GM23338 (cell line): ENCODE results near the gene ZFYVE26. TPM values are rescaled to one million over a fixed set of nuclear protein-coding genes. Genes with fewer than 3 reads are reported as not detected.

Experiments used
- ATAC-seq: fragments of 200-7000 bp; cut with Tn5 transposase; 3 replicates; pipeline ENCODE4 v1.9.1; 2020
- DNase-seq: peaks from one replicate; pipeline ENCODE4 v3.0.0-alpha.2; 2015; ENCODE audit warnings: low spot score
- H2AFZ ChIP-seq: fragments of 200-600 bp; sonication (generic); 2 replicates; pipeline ENCODE4 v1.8.0; 2016; ENCODE audit warnings: antibody characterized with exemption, mild to moderate bottlenecking, moderate library complexity
- H3F3A ChIP-seq: fragments of 200-600 bp; sonication (generic); replicated peaks from 2 replicates; pipeline ENCODE4 v1.8.0; 2017; ENCODE audit warnings: antibody characterized with exemption, mixed run types, low read depth
- H3K27ac ChIP-seq: fragments of 200-600 bp; sonication (generic); 2 replicates; pipeline ENCODE4 v1.6.1; 2016; ENCODE audit warnings: low read depth
- H3K27me3 ChIP-seq: fragments of 200-600 bp; sonication (generic); 2 replicates; pipeline ENCODE4 v1.8.0; 2016; ENCODE audit warnings: mild to moderate bottlenecking, mixed run types, moderate library complexity; ENCODE audit not compliant: insufficient read depth
- H3K36me3 ChIP-seq: fragments of 200-600 bp; sonication (generic); 2 replicates; pipeline ENCODE4 v1.8.0; 2016; ENCODE audit warnings: mild to moderate bottlenecking; ENCODE audit not compliant: insufficient read depth
- H3K4me1 ChIP-seq: fragments of 200-600 bp; sonication (generic); 2 replicates; pipeline ENCODE4 v1.8.0; 2016; ENCODE audit warnings: mild to moderate bottlenecking, moderate library complexity; ENCODE audit not compliant: insufficient read depth
- H3K4me2 ChIP-seq: fragments of 200-600 bp; sonication (generic); 2 replicates; pipeline ENCODE4 v1.7.1; 2017; ENCODE audit warnings: mixed run types
- H3K4me3 ChIP-seq: fragments of 200-600 bp; sonication (generic); 2 replicates; pipeline ENCODE4 v1.6.1; 2016; ENCODE audit warnings: mixed run types
- H3K79me2 ChIP-seq: fragments of 200-600 bp; sonication (generic); replicated peaks from 2 replicates; pipeline ENCODE4 v1.8.0; 2017; ENCODE audit warnings: mild to moderate bottlenecking; ENCODE audit not compliant: insufficient read depth
- H3K9me2 ChIP-seq: fragments of 200-600 bp; sonication (generic); 2 replicates; pipeline ENCODE4 v1.8.0; 2017; ENCODE audit not compliant: insufficient read depth
- H4K20me1 ChIP-seq: fragments of 200-600 bp; sonication (generic); replicated peaks from 2 replicates; pipeline ENCODE4 v1.8.0; 2017; ENCODE audit warnings: mild to moderate bottlenecking; ENCODE audit not compliant: insufficient read depth
- H3K27ac Mint-ChIP-seq: 2 replicates; pipeline ENCODE4 v1.8.0; 2020; ENCODE audit warnings: inconsistent platforms, mild to moderate bottlenecking, moderate library complexity, mixed read lengths
- H3K27me3 Mint-ChIP-seq: 3 replicates; pipeline ENCODE4 v1.8.0; 2022; ENCODE audit warnings: low read depth, mild to moderate bottlenecking, moderate library complexity, mixed read lengths, inconsistent platforms; ENCODE audit not compliant: insufficient read depth, poor library complexity
- H3K36me3 Mint-ChIP-seq: 3 replicates; pipeline ENCODE4 v1.8.0; 2021; ENCODE audit warnings: low read depth, mild to moderate bottlenecking, inconsistent platforms, moderate library complexity, mixed read lengths
- H3K4me1 Mint-ChIP-seq: 3 replicates; pipeline ENCODE4 v1.8.0; 2020; ENCODE audit warnings: mild to moderate bottlenecking, inconsistent platforms, mixed read lengths
- H3K4me3 Mint-ChIP-seq: 3 replicates; pipeline ENCODE4 v1.8.0; 2021; ENCODE audit warnings: moderate library complexity, mild to moderate bottlenecking, inconsistent platforms, mixed read lengths
- H3K9me3 Mint-ChIP-seq: 3 replicates; pipeline ENCODE4 v1.8.0; 2020; ENCODE audit warnings: moderate library complexity, mild to moderate bottlenecking, inconsistent platforms, mixed read lengths
- CREB1 ChIP-seq: fragments of 250-450 bp; sonication (Bioruptor Pico); IDR thresholded peaks from 2 replicates; pipeline ENCODE4 v1.5.0; 2020; ENCODE audit warnings: low read depth, mild to moderate bottlenecking, moderate library complexity
- CTCF ChIP-seq, 2 experiments: fragments of 200-600 bp in 1 of 2; sonication (generic) in 1 of 2; conservative IDR thresholded peaks; 2 replicates each; pipeline versions ENCODE4 v1.5.1 to v1.6.1; 2016 to 2017; ENCODE audit warnings: antibody characterized with exemption in 2 of 2, low read depth in 2 of 2, mild to moderate bottlenecking in 2 of 2, moderate library complexity in 1 of 2
- ETS1 ChIP-seq: IDR thresholded peaks from 2 replicates; pipeline ENCODE4 v1.6.1; 2016; ENCODE audit warnings: antibody characterized with exemption
- EZH2 ChIP-seq: fragments of 200-600 bp; sonication (generic); IDR thresholded peaks from one replicate; pipeline ENCODE4 v1.8.0; 2017; ENCODE audit warnings: antibody characterized with exemption, mild to moderate bottlenecking, low read depth; ENCODE audit not compliant: unreplicated experiment
- EZH2phosphoT487 ChIP-seq: fragments of 200-600 bp; sonication (generic); IDR thresholded peaks from one replicate; pipeline ENCODE4 v1.8.1; 2018; ENCODE audit warnings: antibody characterized with exemption; ENCODE audit not compliant: unreplicated experiment
- JUNB ChIP-seq: IDR thresholded peaks from one replicate; pipeline ENCODE4 v1.6.1; 2016; ENCODE audit warnings: antibody characterized with exemption; ENCODE audit not compliant: unreplicated experiment
- NANOG ChIP-seq: IDR thresholded peaks from 2 replicates; pipeline ENCODE4 v1.6.1; 2016; ENCODE audit warnings: antibody characterized with exemption, borderline replicate concordance
- POLR2AphosphoS5 ChIP-seq: IDR thresholded peaks from 2 replicates; pipeline ENCODE4 v1.6.1; 2016; ENCODE audit warnings: antibody characterized with exemption, low read depth
- REST ChIP-seq: IDR thresholded peaks from one replicate; pipeline ENCODE4 v1.6.1; 2018; ENCODE audit warnings: antibody characterized with exemption; ENCODE audit not compliant: unreplicated experiment
- STAT1 ChIP-seq: IDR thresholded peaks from one replicate; pipeline ENCODE4 v1.6.1; 2016; ENCODE audit warnings: antibody characterized with exemption; ENCODE audit not compliant: unreplicated experiment
- ZNF114 ChIP-seq: fragments of 250-450 bp; sonication (Bioruptor Pico); IDR thresholded peaks from 2 replicates; pipeline ENCODE4 v1.5.0; 2020; ENCODE audit warnings: mild to moderate bottlenecking, moderate library complexity
- ZNF331 ChIP-seq: fragments of 250-450 bp; sonication (Bioruptor Pico); IDR thresholded peaks from 2 replicates; pipeline ENCODE4 v1.5.0; 2020; ENCODE audit warnings: low read depth, mild to moderate bottlenecking, moderate library complexity
- ZNF462 ChIP-seq: fragments of 250-450 bp; sonication (Bioruptor Pico); IDR thresholded peaks from 2 replicates; pipeline ENCODE4 v1.5.0; 2020; ENCODE audit warnings: mild to moderate bottlenecking, moderate library complexity
- polyA plus RNA-seq: library from polyadenylated mRNA; unstranded; fragments of >200 nt; fragmentation: Nextera tagmentation; extraction: Ambion mirVana; gene quantifications from 2 replicates; pipeline ENCODE4 v1.2.1, GENCODE V29; 2016
- total RNA-seq: library from RNA; depleted of rRNA; stranded (reverse); fragments of >200 nt; shearing (Covaris generic); gene quantifications from 2 replicates; pipeline ENCODE4 v1.2.3, GENCODE V29; 2014

Gene ZFYVE26
- total and polyA plus RNA-seq, 2 experiments from 2014 or later = 5.6 to 36.0 TPM

GRCh38 chr14:67725171-67725570 lies 91.2 kb downstream of the ZFYVE26 start:
- no peak for DNase-seq
- Histone ChIP-seq H3K9me2 (no peaks in the 10 kb centered on the region; the same call in 1 of the 2 replicates), H2AFZ (no peak overlapping the region), H3K27me3 (no peaks in the 10 kb centered on the region), H3K27ac (no peak overlapping the region), H4K20me1 (no peaks in the 10 kb centered on the region), H3K79me2 (no peaks in the 10 kb centered on the region), H3K4me3 (no peak overlapping the region), H3K36me3 (no peaks in the 10 kb centered on the region), H3K4me1 (peaks cover 18% of the 10 kb centered on the region), H3K4me2 (no peak overlapping the region), H3F3A (no peaks in the 10 kb centered on the region)
- TF ChIP-seq POLR2AphosphoS5 (no peak), ZNF331 (CRISPR knock-in tag) (no peak), ZNF462 (no peak), CTCF (conservative IDR thresholded peaks at IDR 0.05; ENCODE audit: low read depth in 2 of 2) (no peak), NANOG (no peak), EZH2phosphoT487 (no peak), EZH2 (no peak), ZNF114 (CRISPR knock-in tag) (no peak), REST (no peak), ETS1 (no peak), JUNB (no peak), STAT1 (no peak), CREB1 (no peak)
- Mint-ChIP-seq H3K9me3 (no peaks in the 10 kb centered on the region; the same call in 2 of the 3 replicates), H3K27me3 (peaks cover 7% of the 10 kb centered on the region), H3K36me3 (no peaks in the 10 kb centered on the region), H3K4me3 (no peak overlapping the region), H3K4me1 (peaks cover 26% of the 10 kb centered on the region), H3K27ac (no peak overlapping the region)
- no peak for ATAC-seq
